Fibroblast of lung (primary cell): ENCODE measurements around the gene GPSM1. TPM values are rescaled to one million over a fixed set of nuclear protein-coding genes. Genes with fewer than 3 reads are reported as not detected.

ENCODE experiments used
- DNase-seq, 2 donors: peaks; one replicate each; pipeline versions ENCODE4 v3.0.0 to v3.0.0-alpha.2; 2010; ENCODE audit warnings: low read depth in 2 of 2
- H2AFZ ChIP-seq: 2 replicates; pipeline ENCODE4 v1.5.1; 2012; ENCODE audit warnings: low read length, control low read depth, inconsistent platforms
- H3K27ac ChIP-seq: 2 replicates; pipeline ENCODE4 v1.5.1; 2011; ENCODE audit warnings: low read length, control low read depth; ENCODE audit not compliant: insufficient read depth
- H3K27me3 ChIP-seq: 2 replicates; pipeline ENCODE4 v1.5.1; 2011; ENCODE audit warnings: mild to moderate bottlenecking, low read length; ENCODE audit not compliant: control insufficient read depth, insufficient read depth
- H3K36me3 ChIP-seq: 2 replicates; pipeline ENCODE4 v1.5.1; 2011; ENCODE audit warnings: low read length; ENCODE audit not compliant: control insufficient read depth, insufficient read depth
- H3K4me1 ChIP-seq: 2 replicates; pipeline ENCODE4 v1.5.1; 2011; ENCODE audit warnings: low read length; ENCODE audit not compliant: control insufficient read depth, insufficient read depth; ENCODE audit errors: extremely low read depth
- H3K4me2 ChIP-seq: 2 replicates; pipeline ENCODE4 v1.5.1; 2011; ENCODE audit warnings: low read length, control low read depth; ENCODE audit not compliant: insufficient read depth; ENCODE audit errors: extremely low read depth
- H3K4me3 ChIP-seq, 4 experiments: fragments of 200-600 bp in 1 of 4; sonication (generic) in 1 of 4; replicated peaks in 1 of 4; 2 replicates each; pipeline ENCODE4 v1.5.1; 2011 to 2016; ENCODE audit warnings: low read length in 4 of 4, low read depth in 3 of 4, mild to moderate bottlenecking in 3 of 4, control low read depth in 2 of 4, inconsistent platforms in 1 of 4, mixed read lengths in 1 of 4; ENCODE audit not compliant: insufficient read depth in 1 of 4; ENCODE audit errors: control extremely low read depth in 1 of 4
- H3K79me2 ChIP-seq: 2 replicates; pipeline ENCODE4 v1.5.1; 2012; ENCODE audit warnings: mild to moderate bottlenecking, low read length, inconsistent platforms; ENCODE audit not compliant: control insufficient read depth, insufficient read depth
- H3K9ac ChIP-seq: 2 replicates; pipeline ENCODE4 v1.5.1; 2011; ENCODE audit warnings: mild to moderate bottlenecking, low read length, control low read depth; ENCODE audit not compliant: insufficient read depth
- H3K9me3 ChIP-seq: 2 replicates; pipeline ENCODE4 v1.5.1; 2012; ENCODE audit warnings: low read depth, low read length; ENCODE audit not compliant: control insufficient read depth, insufficient read depth
- H4K20me1 ChIP-seq: 2 replicates; pipeline ENCODE4 v1.5.1; 2011; ENCODE audit warnings: low read length; ENCODE audit not compliant: control insufficient read depth, insufficient read depth; ENCODE audit errors: extremely low read depth
- EZH2 ChIP-seq: IDR thresholded peaks from 2 replicates; pipeline ENCODE4 v1.5.1; 2012; ENCODE audit warnings: low read length, control low read depth, mild to moderate bottlenecking; ENCODE audit errors: missing control alignments
- polyA plus RNA-seq, 2 donors: library from polyadenylated mRNA; depleted of rRNA in 1 of 2; stranded (reverse) in 1 of 2; unstranded in 1 of 2; fragments of >200 nt; gene quantifications; 2 replicates each; pipeline ENCODE4 v1.2.1, GENCODE V29; 2011 to 2012; ENCODE audit warnings: missing spikeins in 1 of 2
- total RNA-seq: library from RNA; depleted of rRNA; stranded (reverse); fragments of >200 nt; gene quantifications from 2 replicates; pipeline ENCODE4 v1.2.1, GENCODE V29; 2014
- TF ChIP-seq, protein P1 (sequence below), 2 donors: IDR thresholded peaks in 1 of 2; conservative IDR thresholded peaks in 1 of 2; 1 replicate in 1 of 2; 2 replicates in 1 of 2; pipeline ENCODE4 v1.5.1; 2011 to 2012; ENCODE audit warnings: low read length in 2 of 2, control low read depth in 1 of 2, inconsistent platforms in 1 of 2, low read depth in 1 of 2, mild to moderate bottlenecking in 1 of 2

The GPSM1 gene
- total and polyA plus RNA-seq, 2 donors (not counting 1 experiment from before 2014, with no cell fraction given) = 15.8 to 60.3 TPM

DNA sequence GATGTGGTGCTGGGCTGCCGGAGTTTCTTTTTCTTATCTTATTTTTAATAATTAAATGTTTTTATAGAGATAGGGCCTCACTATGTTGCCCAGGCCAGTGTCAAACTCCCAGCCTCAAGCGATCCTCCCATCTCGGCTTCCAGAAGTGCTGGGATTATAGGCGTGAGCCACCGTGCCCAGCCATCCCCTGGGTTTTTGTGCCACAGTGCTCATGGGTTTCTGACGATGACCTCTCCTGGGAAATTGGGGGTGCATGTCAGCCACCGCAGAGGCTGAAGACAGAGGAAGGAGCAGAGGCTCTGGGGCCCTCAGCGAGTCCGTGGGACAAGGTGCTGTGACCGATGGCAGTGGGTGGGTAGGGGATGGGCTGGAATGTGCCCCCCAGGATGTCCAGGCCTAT lies 14.4 kb downstream of the GPSM1 start:
- H2AFZ ChIP-seq = no peak overlapping the region
- H3K27me3 ChIP-seq = no peaks in the 10 kb centered on the region
- no peak overlapping the region for H3K27ac ChIP-seq
- H3K36me3 ChIP-seq = peaks cover 43% of the 10 kb centered on the region
- H3K9ac ChIP-seq = no peak overlapping the region
- TF ChIP-seq, protein P1, sequence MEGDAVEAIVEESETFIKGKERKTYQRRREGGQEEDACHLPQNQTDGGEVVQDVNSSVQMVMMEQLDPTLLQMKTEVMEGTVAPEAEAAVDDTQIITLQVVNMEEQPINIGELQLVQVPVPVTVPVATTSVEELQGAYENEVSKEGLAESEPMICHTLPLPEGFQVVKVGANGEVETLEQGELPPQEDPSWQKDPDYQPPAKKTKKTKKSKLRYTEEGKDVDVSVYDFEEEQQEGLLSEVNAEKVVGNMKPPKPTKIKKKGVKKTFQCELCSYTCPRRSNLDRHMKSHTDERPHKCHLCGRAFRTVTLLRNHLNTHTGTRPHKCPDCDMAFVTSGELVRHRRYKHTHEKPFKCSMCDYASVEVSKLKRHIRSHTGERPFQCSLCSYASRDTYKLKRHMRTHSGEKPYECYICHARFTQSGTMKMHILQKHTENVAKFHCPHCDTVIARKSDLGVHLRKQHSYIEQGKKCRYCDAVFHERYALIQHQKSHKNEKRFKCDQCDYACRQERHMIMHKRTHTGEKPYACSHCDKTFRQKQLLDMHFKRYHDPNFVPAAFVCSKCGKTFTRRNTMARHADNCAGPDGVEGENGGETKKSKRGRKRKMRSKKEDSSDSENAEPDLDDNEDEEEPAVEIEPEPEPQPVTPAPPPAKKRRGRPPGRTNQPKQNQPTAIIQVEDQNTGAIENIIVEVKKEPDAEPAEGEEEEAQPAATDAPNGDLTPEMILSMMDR (conservative IDR thresholded peaks at IDR 0.05 in 1 of 2, IDR thresholded peaks at IDR 0.05 in 1 of 2; ENCODE audit: low read depth in 1 of 2, low read length in 2 of 2) = no peak
- no peak for TF ChIP-seq EZH2
- H3K4me3 ChIP-seq = no peak overlapping the region
- no peaks in the 10 kb centered on the region for H4K20me1 ChIP-seq
- no peaks in the 10 kb centered on the region for H3K79me2 ChIP-seq
- H3K4me2 ChIP-seq = no peak overlapping the region
- no peak for DNase-seq
- peaks cover 22% of the 10 kb centered on the region for H3K4me1 ChIP-seq
- H3K9me3 ChIP-seq = no peaks in the 10 kb centered on the region

GRCh38 chr9:136342181-136343120 lies 15.1 kb downstream of the GPSM1 start:
- Histone ChIP-seq H3K36me3 (peaks cover 38% of the 10 kb centered on the region), H4K20me1 (no peaks in the 10 kb centered on the region), H3K9me3 (no peaks in the 10 kb centered on the region), H3K27ac (no peak overlapping the region), H3K27me3 (no peaks in the 10 kb centered on the region), H3K4me3 (peak overlapping the region in 1 of 4 experiments; percentile 17), H3K4me2 (no peak overlapping the region), H3K79me2 (no peaks in the 10 kb centered on the region), H3K9ac (no peak overlapping the region), H2AFZ (no peak overlapping the region), H3K4me1 (peaks cover 22% of the 10 kb centered on the region)
- DNase-seq = peak; percentile 70 to 84
- TF ChIP-seq, protein P1 (conservative IDR thresholded peaks at IDR 0.05 in 1 of 2, IDR thresholded peaks at IDR 0.05 in 1 of 2; ENCODE audit: low read depth in 1 of 2, low read length in 2 of 2) = no peak
- TF ChIP-seq EZH2 = no peak

- Histone ChIP-seq H3K79me2 (no peaks in the 10 kb centered on the region), H3K4me3 (no peak overlapping the region), H3K9me3 (no peaks in the 10 kb centered on the region), H3K4me1 (peaks cover 22% of the 10 kb centered on the region), H2AFZ (no peak overlapping the region), H3K27me3 (no peaks in the 10 kb centered on the region), H3K9ac (no peak overlapping the region), H3K4me2 (no peak overlapping the region), H3K36me3 (peaks cover 31% of the 10 kb centered on the region), H4K20me1 (no peaks in the 10 kb centered on the region), H3K27ac (no peak overlapping the region)
- TF ChIP-seq, protein P1 (conservative IDR thresholded peaks at IDR 0.05 in 1 of 2, IDR thresholded peaks at IDR 0.05 in 1 of 2; ENCODE audit: low read depth in 1 of 2, low read length in 2 of 2) = no peak
- TF ChIP-seq EZH2 = no peak
- DNase-seq = no peak
These were observed 16.0 kb downstream of the GPSM1 start for GRCh38 chr9:136343121-136343883.
